ENCODE results near the gene MALAT1. TPM values are rescaled to one million over a fixed set of nuclear protein-coding genes. Genes with fewer than 3 reads are reported as not detected.

MALAT1 gene
- total RNA-seq, 6 donors from 2014 or later, result 9,697 to 52,390 (median 19,698) TPM

DNA sequence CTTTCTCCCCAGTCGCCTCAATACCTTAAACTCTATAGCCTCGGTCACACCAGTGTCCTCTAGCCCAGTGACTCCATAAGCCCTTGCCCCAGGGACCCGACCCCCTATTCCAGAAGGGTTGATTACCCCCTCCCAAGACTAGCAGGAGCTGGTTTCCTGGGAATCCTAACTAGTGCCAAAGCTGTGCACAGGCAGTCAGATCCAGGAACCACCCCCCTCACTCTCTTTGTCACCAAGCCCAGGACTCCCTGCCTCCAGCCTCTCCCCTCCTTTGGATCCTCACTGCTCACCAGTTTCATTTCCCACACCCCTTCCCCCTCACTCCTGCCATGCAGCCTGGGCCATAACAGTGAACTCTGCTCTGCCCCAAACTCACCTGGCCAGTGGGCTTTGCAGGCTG is 49.5 kb downstream of the MALAT1 start:
- ATAC-seq (ENCODE audit: low FRiP score in 2 of 2) (no peak), DNase-seq (no peak)
- no peak overlapping the region for H3K27ac ChIP-seq
- 94% methylated on average over 3 of the region's 3 CpGs for WGBS, 2 donors
- H3K4me3 ChIP-seq, result no peak overlapping the region
- peaks cover 0 to 23% (median 11%) of the 10 kb centered on the region in 4 donors for H3K36me3 ChIP-seq
- no peaks in the 10 kb centered on the region for H3K27me3 ChIP-seq
- H3K9me3 ChIP-seq, result no peaks in the 10 kb centered on the region
- H3K4me1 ChIP-seq, result peaks cover 8 to 50% (median 17%) of the 10 kb centered on the region in 4 donors
- TF ChIP-seq, protein P1, sequence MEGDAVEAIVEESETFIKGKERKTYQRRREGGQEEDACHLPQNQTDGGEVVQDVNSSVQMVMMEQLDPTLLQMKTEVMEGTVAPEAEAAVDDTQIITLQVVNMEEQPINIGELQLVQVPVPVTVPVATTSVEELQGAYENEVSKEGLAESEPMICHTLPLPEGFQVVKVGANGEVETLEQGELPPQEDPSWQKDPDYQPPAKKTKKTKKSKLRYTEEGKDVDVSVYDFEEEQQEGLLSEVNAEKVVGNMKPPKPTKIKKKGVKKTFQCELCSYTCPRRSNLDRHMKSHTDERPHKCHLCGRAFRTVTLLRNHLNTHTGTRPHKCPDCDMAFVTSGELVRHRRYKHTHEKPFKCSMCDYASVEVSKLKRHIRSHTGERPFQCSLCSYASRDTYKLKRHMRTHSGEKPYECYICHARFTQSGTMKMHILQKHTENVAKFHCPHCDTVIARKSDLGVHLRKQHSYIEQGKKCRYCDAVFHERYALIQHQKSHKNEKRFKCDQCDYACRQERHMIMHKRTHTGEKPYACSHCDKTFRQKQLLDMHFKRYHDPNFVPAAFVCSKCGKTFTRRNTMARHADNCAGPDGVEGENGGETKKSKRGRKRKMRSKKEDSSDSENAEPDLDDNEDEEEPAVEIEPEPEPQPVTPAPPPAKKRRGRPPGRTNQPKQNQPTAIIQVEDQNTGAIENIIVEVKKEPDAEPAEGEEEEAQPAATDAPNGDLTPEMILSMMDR (IDR thresholded peaks at IDR 0.05), result no peak
- no peak for TF ChIP-seq POLR2A (IDR thresholded peaks at IDR 0.05)
- no peak for TF ChIP-seq POLR2AphosphoS5 (IDR thresholded peaks at IDR 0.05)
- TF ChIP-seq EP300 (IDR thresholded peaks at IDR 0.05), result no peak

- WGBS, 2 donors, result 87 to 93% methylated on average over 2 to 3 of the region's 3 CpGs
- peaks cover 0 to 25% (median 14%) of the 10 kb centered on the region in 4 donors for H3K36me3 ChIP-seq
- ATAC-seq (ENCODE audit: low FRiP score in 2 of 2) (no peak), DNase-seq (no peak)
- TF ChIP-seq EP300 (IDR thresholded peaks at IDR 0.05) (no peak), POLR2AphosphoS5 (IDR thresholded peaks at IDR 0.05) (no peak), POLR2A (IDR thresholded peaks at IDR 0.05) (no peak)
- TF ChIP-seq, protein P1 (IDR thresholded peaks at IDR 0.05), result no peak
- H3K4me1 ChIP-seq, result peaks cover 8 to 57% (median 20%) of the 10 kb centered on the region in 4 donors
- H3K4me3 ChIP-seq, result no peak overlapping the region
- H3K27ac ChIP-seq, result no peak overlapping the region
- H3K9me3 ChIP-seq, result no peaks in the 10 kb centered on the region
- H3K27me3 ChIP-seq, result no peaks in the 10 kb centered on the region
Measured at GRCh38 chr11:65549096-65549495, 50.3 kb downstream of the MALAT1 start.

DNA sequence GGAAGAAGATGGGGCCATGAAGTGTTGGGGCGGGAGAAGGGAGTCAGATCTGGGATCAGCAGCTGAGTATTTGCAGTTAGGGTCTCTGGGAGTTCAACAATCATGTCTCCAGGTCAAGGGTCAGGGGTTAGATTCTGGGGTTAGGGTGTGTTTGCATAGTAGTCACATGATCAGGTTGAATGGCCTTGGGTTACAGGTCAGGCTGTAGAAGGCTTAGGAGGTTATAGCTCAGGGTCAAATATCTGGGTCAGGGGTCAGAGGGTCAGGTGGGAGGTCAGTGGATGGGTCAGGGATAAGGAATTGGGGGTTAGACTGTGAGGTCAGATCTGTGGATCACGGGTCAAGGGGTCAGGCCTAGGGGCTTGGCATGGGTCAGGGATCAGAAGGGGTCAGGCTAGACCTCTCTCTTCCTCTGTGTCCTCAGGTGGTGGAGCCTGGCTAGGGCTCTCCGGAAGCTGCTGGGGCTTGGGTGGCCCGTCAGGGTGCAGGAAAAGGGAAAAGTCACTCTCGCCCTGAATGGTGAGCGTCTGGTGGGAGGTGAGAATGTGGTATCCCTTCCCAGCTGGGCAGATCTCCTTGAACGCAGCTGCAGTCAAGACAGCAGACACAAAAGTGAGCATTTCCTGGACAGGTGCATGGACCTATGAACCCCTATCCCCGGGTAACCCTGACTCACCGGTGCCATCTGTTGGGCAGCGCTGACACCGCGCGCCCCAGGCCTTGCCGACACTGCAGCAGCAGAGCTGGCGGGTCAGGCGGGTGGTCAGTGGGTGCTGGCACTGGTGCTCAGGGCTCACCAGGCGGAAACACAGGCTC is 52.9 kb downstream of the MALAT1 start:
- WGBS, 2 donors, result 59 to 82% methylated on average over 4 to 5 of the region's 17 CpGs
- no peak for TF ChIP-seq POLR2A (IDR thresholded peaks at IDR 0.05)
- TF ChIP-seq, protein P1 (IDR thresholded peaks at IDR 0.05), result peak in 5 of 6 experiments; percentile 37 to 70 (median 59)
- H3K27me3 ChIP-seq, result no peaks in the 10 kb centered on the region
- no peaks in the 10 kb centered on the region for H3K9me3 ChIP-seq
- peak overlapping the region in 2 of 4 donors; percentile 4 to 26 for H3K27ac ChIP-seq
- H3K4me1 ChIP-seq, result peaks cover 26 to 66% (median 34%) of the 10 kb centered on the region in 4 donors
- peak; percentile 85 to 94 for DNase-seq
- H3K36me3 ChIP-seq, result peaks cover 0 to 25% (median 13%) of the 10 kb centered on the region in 4 donors
- ATAC-seq (ENCODE audit: low FRiP score in 2 of 2), result peak; percentile 59 to 79
- H3K4me3 ChIP-seq, result no peak overlapping the region

- peaks cover 25 to 66% (median 37%) of the 10 kb centered on the region in 4 donors for H3K4me1 ChIP-seq
- peaks cover 0 to 23% (median 11%) of the 10 kb centered on the region in 4 donors for H3K36me3 ChIP-seq
- TF ChIP-seq, protein P1 (IDR thresholded peaks at IDR 0.05), result no peak
- no peak for TF ChIP-seq POLR2AphosphoS5 (IDR thresholded peaks at IDR 0.05)
- no peak for TF ChIP-seq POLR2A (IDR thresholded peaks at IDR 0.05)
- no peak for TF ChIP-seq EP300 (IDR thresholded peaks at IDR 0.05)
- H3K4me3 ChIP-seq, result no peak overlapping the region
- H3K27me3 ChIP-seq, result no peaks in the 10 kb centered on the region
- no peaks in the 10 kb centered on the region for H3K9me3 ChIP-seq
- DNase-seq (no peak), ATAC-seq (ENCODE audit: low FRiP score in 2 of 2) (peak in 1 of 2 donors; percentile 12)
- 82 to 100% methylated on average over 3 to 8 of the region's 9 CpGs for WGBS, 2 donors
- peak overlapping the region in 1 of 4 donors; percentile 40 for H3K27ac ChIP-seq
Measured at GRCh38 chr11:65552388-65552951, 53.6 kb downstream of the MALAT1 start.

Measured in upper lobe of left lung (tissue), 6 donors.